ENCODE measurements around the gene FRG2. TPM values are rescaled to one million over a fixed set of nuclear protein-coding genes. Genes with fewer than 3 reads are reported as not detected.
"Not testable (repeated sequence)": the region's sequence is repeated elsewhere in the genome, so short reads cannot be mapped to it uniquely, and the experiment has no call there.

The FRG2 gene
- not detected for total RNA-seq

DNA sequence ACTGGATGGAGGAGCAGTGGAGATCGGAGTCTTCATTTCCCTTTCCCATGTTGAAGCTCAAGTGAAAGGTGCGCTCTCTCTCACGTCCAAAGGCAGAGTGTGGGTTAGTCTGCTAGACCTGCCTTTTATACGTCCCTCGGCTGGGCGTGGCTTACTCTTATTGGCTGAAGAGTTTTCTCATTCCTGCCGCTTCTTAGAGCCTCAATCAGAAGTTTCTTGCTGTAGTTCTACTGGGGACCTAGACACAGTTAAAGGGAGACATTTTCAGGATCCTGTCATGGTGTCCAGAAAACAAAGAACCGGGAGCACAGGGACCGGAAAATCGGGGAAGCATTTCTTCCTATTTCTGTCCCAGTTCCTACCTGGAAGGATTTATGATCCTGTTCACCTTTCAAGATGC, at the start of gene FRG2:
FRG2 (minus strand) TSS at position 101 of the 400 bp plus-strand sequence; CDS start at position 49, 52 bp downstream.
- H3K4me3 ChIP-seq, H3K27ac ChIP-seq, DNase-seq, H3K36me3 ChIP-seq, H3K9me3 ChIP-seq, H3K4me1 ChIP-seq, H3K27me3 ChIP-seq: not testable (repeated sequence)

DNA sequence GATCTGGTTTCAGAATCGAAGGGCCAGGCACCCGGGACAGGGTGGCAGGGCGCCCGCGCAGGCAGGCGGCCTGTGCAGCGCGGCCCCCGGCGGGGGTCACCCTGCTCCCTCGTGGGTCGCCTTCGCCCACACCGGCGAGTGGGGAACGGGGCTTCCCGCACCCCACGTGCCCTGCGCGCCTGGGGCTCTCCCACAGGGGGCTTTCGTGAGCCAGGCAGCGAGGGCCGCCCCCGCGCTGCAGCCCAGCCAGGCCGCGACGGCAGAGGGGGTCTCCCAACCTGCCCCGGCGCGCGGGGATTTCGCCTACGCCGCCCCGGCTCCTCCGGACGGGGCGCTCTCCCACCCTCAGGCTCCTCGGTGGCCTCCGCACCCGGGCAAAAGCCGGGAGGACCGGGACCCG, 41.3 kb upstream of the FRG2 start:
- H3K27ac ChIP-seq, H3K9me3 ChIP-seq, H3K4me1 ChIP-seq, H3K27me3 ChIP-seq, H3K36me3 ChIP-seq, H3K4me3 ChIP-seq, DNase-seq: not testable (repeated sequence)

DNA sequence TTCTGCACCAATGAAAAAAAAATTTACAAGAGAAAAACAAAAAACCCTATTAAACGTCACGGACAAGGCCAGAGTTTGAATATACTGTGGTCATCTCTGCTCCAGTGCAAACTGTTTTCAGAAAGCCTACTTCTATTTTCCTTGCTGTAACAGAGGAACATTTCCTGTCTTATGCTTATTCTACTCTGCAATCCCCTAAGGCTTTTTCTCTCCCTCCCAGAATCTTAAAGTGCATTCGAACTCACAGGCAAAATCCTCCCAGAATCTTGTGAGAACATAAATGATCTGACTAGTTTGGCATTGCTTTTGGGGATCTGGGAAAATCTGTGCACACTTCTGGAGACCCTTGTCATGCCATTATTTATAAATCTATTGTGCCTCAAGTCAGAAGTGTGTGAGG, 37.7 kb upstream of the FRG2 start:
- not testable (repeated sequence) for DNase-seq, H3K27me3 ChIP-seq, H3K4me3 ChIP-seq, H3K9me3 ChIP-seq, H3K4me1 ChIP-seq, H3K36me3 ChIP-seq, H3K27ac ChIP-seq

DNA sequence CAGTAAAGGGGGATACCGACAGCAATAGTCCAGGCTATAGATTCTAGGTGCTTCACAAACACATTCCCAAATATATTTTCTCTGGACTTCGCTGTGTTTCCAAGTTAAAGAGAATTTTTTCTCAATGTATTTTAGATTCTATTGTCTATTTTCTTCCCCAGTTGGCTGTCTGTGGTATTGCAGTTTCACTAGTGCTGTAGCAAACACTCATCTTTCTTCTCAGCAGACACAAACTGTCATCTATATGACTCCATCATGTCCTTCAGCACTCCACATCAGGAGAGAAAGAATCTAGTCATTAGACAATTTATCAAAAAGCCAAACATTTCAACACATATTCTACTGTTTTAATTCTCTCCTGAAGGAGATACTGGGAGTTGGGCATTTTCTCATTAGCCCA, 37.3 kb upstream of the FRG2 start, which contains the start of gene DBET:
DBET (plus strand) TSS at position 161 of the 400 bp plus-strand sequence.
- DNase-seq, H3K27ac ChIP-seq, H3K27me3 ChIP-seq, H3K4me1 ChIP-seq, H3K4me3 ChIP-seq, H3K9me3 ChIP-seq, H3K36me3 ChIP-seq: not testable (repeated sequence)

DNA sequence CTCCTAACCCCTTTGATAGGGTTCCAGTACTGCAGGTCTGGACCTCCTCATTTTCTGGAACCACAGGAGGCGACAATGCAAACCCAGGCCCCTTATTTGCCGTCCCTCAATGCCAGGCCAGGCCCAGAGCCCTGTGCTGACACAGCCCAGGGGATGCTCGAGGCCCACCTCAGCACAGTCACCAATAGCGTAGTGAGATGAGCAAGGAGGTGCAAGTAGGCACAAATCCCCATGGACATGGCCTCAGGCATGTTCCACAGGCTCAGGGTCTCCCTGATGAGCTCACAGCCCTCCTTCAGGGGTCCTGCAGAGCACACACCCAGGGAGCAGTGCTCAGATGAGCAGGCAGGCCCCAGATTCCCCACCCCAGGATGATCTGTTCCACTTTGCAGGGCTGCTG, 31.9 kb upstream of the FRG2 start:
- not testable (repeated sequence) for H3K36me3 ChIP-seq, H3K9me3 ChIP-seq, H3K27me3 ChIP-seq, DNase-seq, H3K4me3 ChIP-seq, H3K27ac ChIP-seq, H3K4me1 ChIP-seq

DNA sequence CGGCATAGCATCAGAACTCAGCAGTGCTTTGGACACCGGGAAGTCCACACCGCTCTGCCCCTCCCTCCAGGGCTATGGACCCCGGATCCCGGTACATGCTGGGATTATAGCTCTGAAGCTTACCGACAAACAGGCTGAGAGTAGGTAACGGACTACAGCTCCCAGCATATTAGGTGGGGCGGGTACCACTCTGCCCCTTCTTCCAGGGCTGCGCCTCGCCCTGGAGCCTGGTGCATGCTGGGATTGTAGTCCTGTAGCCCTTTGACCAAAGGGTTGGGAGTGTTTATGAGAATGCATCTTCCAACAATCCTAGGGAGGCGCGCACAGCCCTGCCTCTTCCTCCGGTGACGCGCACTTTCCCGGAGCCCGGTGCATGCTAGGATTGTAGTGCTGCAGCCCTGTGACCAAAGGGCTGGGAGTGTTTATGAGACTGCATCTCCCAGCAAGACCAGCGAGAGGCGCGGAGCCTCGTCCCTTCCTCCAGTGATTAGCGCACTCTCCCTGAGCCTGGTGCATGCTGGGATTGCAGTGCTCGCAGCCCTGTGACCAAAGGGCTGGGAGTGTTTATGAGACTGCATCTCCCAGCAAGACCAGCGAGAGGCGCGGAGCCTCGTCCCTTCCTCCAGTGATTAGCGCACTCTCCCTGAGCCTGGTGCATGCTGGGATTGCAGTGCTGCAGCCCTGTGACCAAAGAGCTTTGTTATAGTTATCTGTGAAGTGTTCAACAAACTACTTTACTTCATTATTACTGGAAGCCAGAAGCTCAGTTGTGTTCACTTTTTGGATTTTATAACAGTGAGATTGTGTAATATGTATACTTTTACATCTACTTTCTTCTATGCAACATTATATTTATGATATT, 22.6 kb upstream of the FRG2 start:
- not testable (repeated sequence) for H3K27ac ChIP-seq, H3K4me1 ChIP-seq, DNase-seq, H3K27me3 ChIP-seq, H3K9me3 ChIP-seq, H3K36me3 ChIP-seq, H3K4me3 ChIP-seq

DNA sequence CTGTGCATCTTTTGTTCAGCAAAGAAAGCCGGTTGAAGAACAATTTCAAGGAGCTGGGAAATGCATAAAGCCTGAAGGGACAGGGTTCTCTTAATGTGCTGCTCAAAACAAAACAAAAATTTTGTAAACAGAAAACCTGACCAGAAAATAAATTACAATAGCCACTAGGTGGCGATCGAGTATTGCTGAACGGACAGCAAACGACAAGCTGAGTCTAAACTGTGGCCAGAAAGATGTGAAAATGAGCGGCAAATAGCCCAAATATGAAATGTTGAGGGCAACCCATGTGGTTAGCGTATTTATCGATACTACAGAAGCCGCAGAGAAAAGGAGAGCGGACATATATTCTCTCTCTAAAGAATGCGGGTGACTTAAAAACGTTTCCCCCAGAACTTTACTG, 20.6 kb upstream of the FRG2 start:
- DNase-seq, H3K27me3 ChIP-seq, H3K4me3 ChIP-seq, H3K36me3 ChIP-seq, H3K27ac ChIP-seq, H3K9me3 ChIP-seq, H3K4me1 ChIP-seq: not testable (repeated sequence)

DNA sequence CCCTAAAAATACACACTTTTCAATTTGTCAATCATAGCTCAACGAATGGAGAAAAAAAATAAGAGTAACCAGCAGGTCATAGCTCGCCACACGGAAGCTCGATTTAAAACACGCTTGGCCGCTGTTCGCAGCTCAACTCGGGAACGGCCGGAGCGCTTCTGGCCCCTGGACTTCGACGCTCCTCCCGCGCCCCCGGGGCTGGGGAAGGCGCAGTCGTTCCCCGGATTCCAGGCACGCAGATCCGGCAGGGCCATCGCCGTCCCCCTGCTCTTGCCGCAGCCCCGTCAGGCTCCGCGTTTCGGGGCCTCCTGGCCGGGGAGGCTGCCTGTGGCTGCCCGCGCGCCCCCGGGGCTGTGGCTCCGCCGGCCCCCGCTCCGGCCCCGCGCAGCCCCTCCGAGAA, 13.8 kb upstream of the FRG2 start:
- not testable (repeated sequence) for H3K27ac ChIP-seq, H3K36me3 ChIP-seq, H3K27me3 ChIP-seq, H3K4me3 ChIP-seq, DNase-seq, H3K4me1 ChIP-seq, H3K9me3 ChIP-seq

DNA sequence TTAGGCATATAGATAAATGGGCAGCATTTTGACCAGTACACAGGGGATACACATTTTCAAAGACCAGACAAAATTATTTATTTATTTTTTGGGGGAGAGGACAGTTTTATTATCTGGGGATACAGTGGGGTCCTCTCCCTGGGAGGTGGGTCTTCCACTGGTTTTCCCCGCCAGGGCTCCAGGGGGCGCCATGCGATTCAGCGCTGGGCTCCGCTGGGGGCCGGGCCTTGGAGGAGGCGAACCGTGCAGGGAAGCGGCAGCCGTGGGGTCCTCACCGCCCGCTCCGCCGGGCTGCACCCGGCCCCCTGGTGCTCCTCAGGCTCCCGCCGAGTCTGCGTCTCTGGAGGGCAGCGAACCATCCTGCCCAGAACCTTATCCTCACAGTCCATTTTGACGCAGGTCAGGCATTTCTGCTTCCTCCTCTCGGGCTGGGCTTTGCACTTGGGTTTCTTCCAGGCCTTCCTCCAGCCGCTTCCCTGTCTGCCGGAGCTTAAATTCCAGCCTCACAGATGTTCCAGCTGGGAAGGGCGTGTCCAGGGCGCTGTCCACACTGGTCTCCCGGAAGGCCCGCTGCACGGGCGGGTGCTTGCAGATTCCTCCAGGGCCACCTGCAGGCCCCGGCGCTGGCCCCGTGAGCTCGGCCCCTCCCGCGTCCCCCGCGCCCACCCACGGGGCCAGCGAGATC, 10.8 kb upstream of the FRG2 start:
- H3K4me1 ChIP-seq, H3K36me3 ChIP-seq, H3K27ac ChIP-seq, H3K9me3 ChIP-seq, DNase-seq, H3K27me3 ChIP-seq: not testable (repeated sequence)
- H3K4me3 ChIP-seq, result peak overlapping the region in 1 of 4 donors; percentile 37

DNA sequence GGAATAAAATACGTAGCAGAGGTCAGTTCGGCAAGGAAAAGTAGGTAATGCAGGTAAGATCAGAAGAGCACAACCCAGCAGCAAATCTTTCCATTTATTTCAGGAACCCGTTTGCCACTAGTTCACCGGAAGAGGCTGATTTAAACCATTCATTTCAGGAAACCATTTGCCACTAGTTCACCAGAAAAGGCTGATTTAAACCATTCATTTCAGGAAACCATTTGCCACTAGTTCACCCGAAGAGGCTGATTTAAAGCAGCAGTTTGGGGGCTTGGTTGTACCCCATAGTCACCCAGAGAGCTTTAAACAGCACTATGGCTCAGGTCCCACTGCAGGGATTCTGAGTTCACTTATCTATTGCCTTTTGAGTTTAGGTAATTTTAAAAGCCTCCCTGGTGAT, 4.2 kb upstream of the FRG2 start:
- H3K4me1 ChIP-seq, H3K36me3 ChIP-seq, H3K27me3 ChIP-seq, DNase-seq, H3K27ac ChIP-seq, H3K9me3 ChIP-seq, H3K4me3 ChIP-seq: not testable (repeated sequence)

DNA sequence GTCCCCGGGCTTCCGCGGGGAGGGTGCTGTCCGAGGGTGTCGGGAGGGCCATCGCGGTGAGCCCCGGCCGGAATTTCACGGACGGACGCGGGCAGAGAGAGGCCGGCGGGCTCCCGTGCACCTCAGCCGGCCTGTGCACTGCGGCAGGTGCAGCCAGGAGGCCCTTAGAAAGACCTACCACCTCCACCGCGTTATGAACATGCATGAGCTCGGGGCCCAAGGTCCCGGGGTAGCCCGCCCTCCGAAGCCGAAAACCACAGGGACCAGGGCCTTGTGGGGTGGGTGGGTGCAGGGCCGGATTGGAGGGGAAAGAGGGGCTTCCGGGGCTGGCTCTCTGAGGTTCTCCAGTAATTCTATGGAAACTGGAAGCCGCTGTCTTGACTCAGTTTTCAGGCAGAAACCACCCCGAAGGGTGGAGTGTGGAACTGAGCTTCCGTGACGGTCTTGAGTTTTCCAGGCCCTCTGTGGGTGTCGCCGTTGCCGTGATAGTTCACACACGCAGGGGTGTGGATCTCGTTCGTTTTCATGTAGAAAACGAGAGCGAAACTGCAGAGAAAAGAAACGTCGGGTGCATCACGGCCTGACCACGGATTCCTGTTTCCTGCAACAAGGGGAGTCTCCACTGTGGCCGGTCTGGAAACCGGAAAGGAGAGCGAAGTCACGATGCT, 4.3 kb downstream of the FRG2 start:
- not testable (repeated sequence) for H3K4me1 ChIP-seq, H3K36me3 ChIP-seq, H3K27ac ChIP-seq, H3K9me3 ChIP-seq, DNase-seq
- Histone ChIP-seq H3K27me3 (peaks cover 0 to 12% of the 10 kb centered on the region in 2 donors), H3K4me3 (peak overlapping the region in 2 of 4 donors; percentile 29 to 38)

DNA sequence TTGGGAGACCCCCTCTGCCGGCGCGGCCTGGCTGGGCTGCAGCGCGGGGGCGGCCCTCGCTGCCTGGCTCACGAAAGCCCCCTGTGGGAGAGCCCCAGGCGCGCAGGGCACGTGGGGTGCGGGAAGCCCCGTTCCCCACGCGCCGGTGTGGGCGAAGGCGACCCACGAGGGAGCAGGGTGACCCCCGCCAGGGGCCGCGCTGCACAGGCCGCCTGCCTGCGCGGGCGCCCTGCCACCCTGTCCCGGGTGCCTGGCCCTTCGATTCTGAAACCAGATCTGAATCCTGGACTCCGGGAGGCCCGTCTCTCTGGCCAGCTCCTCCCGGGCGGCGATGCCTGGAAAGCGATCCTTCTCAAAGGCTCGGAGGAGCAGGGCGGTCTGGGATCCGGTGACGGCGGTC, 5.1 kb downstream of the FRG2 start:
- H3K9me3 ChIP-seq, H3K36me3 ChIP-seq, H3K27ac ChIP-seq, H3K4me3 ChIP-seq, H3K4me1 ChIP-seq, DNase-seq: not testable (repeated sequence)
- H3K27me3 ChIP-seq, result peaks cover 0 to 18% of the 10 kb centered on the region in 2 donors

Data from Peyer's patch (tissue), 4 donors.